AG08396 (cell line): ENCODE measurements around the gene VSNL1.
"Not testable (repeated sequence)": the region's sequence is repeated elsewhere in the genome, so short reads cannot be mapped to it uniquely, and the experiment has no call there.

Experiments
- DNase-seq: peaks from one replicate; pipeline ENCODE4 v3.0.0; 2012; ENCODE audit warnings: low spot score, mixed read lengths

VSNL1 gene

GRCh38 chr2:17542471-17542870 lies 2.0 kb downstream of the VSNL1 start:
- no peak for DNase-seq

- DNase-seq, result no peak
Measured at GRCh38 chr2:17543131-17543660, 2.7 kb downstream of the VSNL1 start.

GRCh38 chr2:17543848-17544247 lies 3.4 kb downstream of the VSNL1 start:
- no peak for DNase-seq

GRCh38 chr2:17544256-17544655 lies 3.8 kb downstream of the VSNL1 start:
- no peak for DNase-seq

GRCh38 chr2:17545680-17546613 lies 5.5 kb downstream of the VSNL1 start:
- no peak for DNase-seq

- DNase-seq, result no peak
Measured at GRCh38 chr2:17547237-17547636, 6.7 kb downstream of the VSNL1 start.

GRCh38 chr2:17547737-17548136 lies 7.2 kb downstream of the VSNL1 start:
- DNase-seq, result no peak

- no peak for DNase-seq
Measured at GRCh38 chr2:17550907-17551306, 10.4 kb downstream of the VSNL1 start.

- DNase-seq, result no peak
Measured at GRCh38 chr2:17555150-17555549, 14.7 kb downstream of the VSNL1 start.

GRCh38 chr2:17557596-17557995 lies 17.1 kb downstream of the VSNL1 start:
- no peak for DNase-seq

GRCh38 chr2:17558053-17558452 lies 17.6 kb downstream of the VSNL1 start:
- no peak for DNase-seq

- no peak for DNase-seq
Measured at GRCh38 chr2:17558878-17559277, 18.4 kb downstream of the VSNL1 start.

- not testable (repeated sequence) for DNase-seq
Measured at GRCh38 chr2:17565726-17566125, 25.2 kb downstream of the VSNL1 start.

- no peak for DNase-seq
Measured at GRCh38 chr2:17571681-17572080, 31.2 kb downstream of the VSNL1 start.

- DNase-seq, result peak; percentile 18
Measured at GRCh38 chr2:17573085-17573803, 32.7 kb downstream of the VSNL1 start.

- DNase-seq, result no peak
Measured at GRCh38 chr2:17573804-17574175, 33.3 kb downstream of the VSNL1 start.

GRCh38 chr2:17574406-17575073 lies 34.0 kb downstream of the VSNL1 start:
- no peak for DNase-seq

GRCh38 chr2:17576802-17577201 lies 36.3 kb downstream of the VSNL1 start:
- no peak for DNase-seq

- DNase-seq, result no peak
Measured at GRCh38 chr2:17578466-17578928, 38.0 kb downstream of the VSNL1 start.

- DNase-seq, result no peak
Measured at GRCh38 chr2:17579605-17580318, 39.3 kb downstream of the VSNL1 start.

GRCh38 chr2:17580319-17580715 lies 39.8 kb downstream of the VSNL1 start:
- no peak for DNase-seq

GRCh38 chr2:17581831-17582230 lies 41.3 kb downstream of the VSNL1 start:
- no peak for DNase-seq
